Measurements from ENCODE around the gene PBX3.

DNA sequence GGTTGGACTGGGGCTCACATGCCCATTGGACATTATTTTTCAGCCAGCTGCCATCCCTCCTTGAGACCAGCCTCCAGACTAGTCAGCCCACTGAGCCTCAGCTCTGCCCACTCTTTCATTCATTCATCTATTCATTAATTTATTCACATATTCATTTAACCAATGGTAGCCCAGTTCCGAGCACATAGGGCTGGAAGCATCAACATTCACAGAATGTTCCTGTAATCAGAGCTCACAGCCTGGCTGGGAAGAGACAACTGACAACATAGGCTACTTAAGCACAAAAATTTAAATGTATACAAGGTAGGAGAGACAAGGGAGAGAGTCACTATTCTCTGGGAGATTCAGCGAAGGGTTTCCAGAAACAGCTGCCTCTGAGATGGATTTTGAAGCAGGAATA is 17.0 kb upstream of the PBX3 start:
- TF ChIP-seq SUZ12 (IDR thresholded peaks at IDR 0.05) (no peak), SP1 (IDR thresholded peaks at IDR 0.05) (no peak), ELF4 (IDR thresholded peaks at IDR 0.05) (no peak), ARNT (IDR thresholded peaks at IDR 0.05) (no peak), NFRKB (IDR thresholded peaks at IDR 0.05) (no peak), FOXM1 (IDR thresholded peaks at IDR 0.05; ENCODE audit: borderline replicate concordance) (no peak), FOXK2 (IDR thresholded peaks at IDR 0.05) (no peak)
